ENCODE measurements around the gene CYB5R4.
A peak's percentile ranks its signal among the peaks of the same experiment; 100 is the strongest.
"Not testable (repeated sequence)": the region's sequence is repeated elsewhere in the genome, so short reads cannot be mapped to it uniquely, and the experiment has no call there.

The CYB5R4 gene

GRCh38 chr6:83862776-83863471 is 3.4 kb downstream of the CYB5R4 start:
- DNase-seq (ENCODE audit: low spot score), result no peak

- no peak for DNase-seq (ENCODE audit: low spot score)
Measured at GRCh38 chr6:83867043-83867442, 7.6 kb downstream of the CYB5R4 start.

GRCh38 chr6:83867527-83868161 is 8.2 kb downstream of the CYB5R4 start:
- peak; percentile 62 for DNase-seq (ENCODE audit: low spot score)

- no peak for DNase-seq (ENCODE audit: low spot score)
Measured at GRCh38 chr6:83868639-83869038, 9.2 kb downstream of the CYB5R4 start.

- DNase-seq (ENCODE audit: low spot score), result no peak
Measured at GRCh38 chr6:83870649-83871048, 11.2 kb downstream of the CYB5R4 start.

GRCh38 chr6:83872386-83873118 is 13.1 kb downstream of the CYB5R4 start:
- DNase-seq (ENCODE audit: low spot score), result no peak

GRCh38 chr6:83873869-83874268 is 14.4 kb downstream of the CYB5R4 start:
- no peak for DNase-seq (ENCODE audit: low spot score)

- no peak for DNase-seq (ENCODE audit: low spot score)
Measured at GRCh38 chr6:83875843-83876242, 16.4 kb downstream of the CYB5R4 start.

GRCh38 chr6:83878902-83879644 is 19.6 kb downstream of the CYB5R4 start:
- DNase-seq (ENCODE audit: low spot score), result no peak

GRCh38 chr6:83879746-83880145 is 20.3 kb downstream of the CYB5R4 start:
- no peak for DNase-seq (ENCODE audit: low spot score)

- no peak for DNase-seq (ENCODE audit: low spot score)
Measured at GRCh38 chr6:83883240-83883639, 23.8 kb downstream of the CYB5R4 start.

- peak; percentile 75 for DNase-seq (ENCODE audit: low spot score)
Measured at GRCh38 chr6:83884523-83884922, 25.0 kb downstream of the CYB5R4 start.

- no peak for DNase-seq (ENCODE audit: low spot score)
Measured at GRCh38 chr6:83885984-83886383, 26.5 kb downstream of the CYB5R4 start.

- no peak for DNase-seq (ENCODE audit: low spot score)
Measured at GRCh38 chr6:83889621-83890020, 30.1 kb downstream of the CYB5R4 start.

- DNase-seq (ENCODE audit: low spot score), result no peak
Measured at GRCh38 chr6:83890520-83890919, 31.0 kb downstream of the CYB5R4 start.

- no peak for DNase-seq (ENCODE audit: low spot score)
Measured at GRCh38 chr6:83891586-83891985, 32.1 kb downstream of the CYB5R4 start.

- DNase-seq (ENCODE audit: low spot score), result no peak
Measured at GRCh38 chr6:83893024-83893423, 33.5 kb downstream of the CYB5R4 start.

- DNase-seq (ENCODE audit: low spot score), result not testable (repeated sequence)
Measured at GRCh38 chr6:83897094-83897493, 37.6 kb downstream of the CYB5R4 start.

GRCh38 chr6:83901624-83902023 is 42.1 kb downstream of the CYB5R4 start:
- no peak for DNase-seq (ENCODE audit: low spot score)

GRCh38 chr6:83904395-83904794 is 44.9 kb downstream of the CYB5R4 start:
- no peak for DNase-seq (ENCODE audit: low spot score)

- no peak for DNase-seq (ENCODE audit: low spot score)
Measured at GRCh38 chr6:83905648-83906047, 46.2 kb downstream of the CYB5R4 start.

GRCh38 chr6:83907623-83908390 is 48.3 kb downstream of the CYB5R4 start:
- not testable (repeated sequence) for DNase-seq (ENCODE audit: low spot score)

All from NAMALWA (cell line).